HG03175 (cell line): ENCODE measurements around the gene CLEC4A.
"Not testable (repeated sequence)": the region's sequence is repeated elsewhere in the genome, so short reads cannot be mapped to it uniquely, and the experiment has no call there.

Experiments used
- ATAC-seq: cut with Tn5 transposase; IDR thresholded peaks from one replicate; pipeline ENCODE4 v1.9.1; 2021; ENCODE audit warnings: mild to moderate bottlenecking, moderate library complexity; ENCODE audit not compliant: unreplicated experiment

Gene CLEC4A

DNA sequence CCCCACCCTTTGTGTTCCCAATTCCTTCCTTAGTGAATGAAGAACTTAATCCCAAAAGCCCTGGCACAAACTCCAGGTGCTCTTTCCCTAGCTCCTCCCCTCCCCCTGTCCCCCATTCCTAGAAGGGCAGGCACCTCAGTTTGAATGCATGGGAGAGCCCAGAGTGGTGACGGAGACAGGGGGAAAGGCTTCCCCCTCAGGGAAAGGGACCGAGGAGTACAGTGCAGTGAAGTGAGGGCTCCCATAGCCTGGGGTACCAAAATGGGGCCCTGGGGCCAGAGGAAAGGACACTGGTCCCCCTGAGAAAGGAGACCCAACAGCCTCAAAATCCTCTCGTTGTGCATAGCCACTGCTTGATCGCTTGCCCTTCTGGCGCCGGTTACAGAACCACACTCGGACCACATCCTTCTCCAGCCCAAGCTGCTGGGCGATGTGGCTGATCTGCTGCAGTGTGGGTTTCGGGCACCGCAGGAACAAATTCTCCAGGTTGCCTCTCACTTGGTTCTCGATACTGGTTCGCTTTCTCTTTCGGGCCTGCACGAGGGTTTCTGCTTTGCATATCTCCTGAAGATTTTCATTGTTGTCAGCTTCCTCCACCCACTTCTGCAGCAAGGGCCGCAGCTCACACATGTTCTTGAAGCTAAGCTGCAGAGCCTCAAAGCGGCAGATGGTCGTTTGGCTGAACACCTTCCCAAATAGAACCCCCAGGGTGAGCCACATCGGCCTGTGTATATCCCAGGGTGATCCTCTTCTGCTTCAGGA lies 10.4 kb downstream of the CLEC4A start:
- ATAC-seq: not testable (repeated sequence)

DNA sequence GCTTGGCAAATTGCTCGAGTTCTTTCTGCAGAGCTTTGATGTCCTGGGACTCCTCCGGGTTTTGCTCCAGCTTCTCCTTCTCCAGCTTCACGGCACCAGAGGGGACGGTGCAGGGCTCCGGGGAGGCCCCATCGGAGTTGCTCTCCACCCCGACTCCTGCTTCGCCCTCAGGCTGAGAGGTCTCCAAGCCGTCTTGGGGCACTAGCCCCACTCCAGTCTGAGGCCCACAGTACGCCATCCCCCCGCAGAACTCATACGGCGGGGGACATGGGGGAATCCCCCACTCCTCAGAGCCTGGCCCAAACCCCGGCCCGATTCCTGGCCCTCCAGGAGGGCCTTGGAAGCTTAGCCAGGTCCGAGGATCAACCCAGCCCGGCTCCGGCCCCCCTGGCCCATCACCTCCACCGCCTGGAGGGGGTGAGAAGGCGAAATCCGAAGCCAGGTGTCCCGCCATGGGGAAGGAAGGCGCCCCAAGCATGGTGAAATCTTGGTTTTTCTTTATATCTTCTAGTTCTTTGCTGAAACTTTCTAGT lies 11.0 kb downstream of the CLEC4A start:
- not testable (repeated sequence) for ATAC-seq

DNA sequence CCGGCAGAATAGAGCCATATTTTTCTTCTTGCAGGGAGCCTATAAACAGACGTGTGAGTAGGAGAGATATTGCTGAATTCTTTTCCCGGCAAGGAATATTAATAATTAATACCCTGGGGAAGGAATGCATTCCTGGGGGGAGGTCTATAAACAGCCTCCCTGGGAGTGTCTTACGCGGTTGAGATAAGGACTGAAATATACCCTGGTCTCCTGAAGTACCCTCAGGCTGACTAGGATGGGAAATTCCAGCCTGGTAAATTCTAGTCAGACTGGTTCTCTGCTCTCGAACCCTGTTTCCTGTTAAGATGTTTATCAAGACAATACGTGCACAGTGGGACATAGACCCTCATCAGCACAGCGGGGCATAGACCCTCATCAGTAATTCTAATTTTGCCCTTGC lies 18.2 kb downstream of the CLEC4A start:
- ATAC-seq: not testable (repeated sequence)

DNA sequence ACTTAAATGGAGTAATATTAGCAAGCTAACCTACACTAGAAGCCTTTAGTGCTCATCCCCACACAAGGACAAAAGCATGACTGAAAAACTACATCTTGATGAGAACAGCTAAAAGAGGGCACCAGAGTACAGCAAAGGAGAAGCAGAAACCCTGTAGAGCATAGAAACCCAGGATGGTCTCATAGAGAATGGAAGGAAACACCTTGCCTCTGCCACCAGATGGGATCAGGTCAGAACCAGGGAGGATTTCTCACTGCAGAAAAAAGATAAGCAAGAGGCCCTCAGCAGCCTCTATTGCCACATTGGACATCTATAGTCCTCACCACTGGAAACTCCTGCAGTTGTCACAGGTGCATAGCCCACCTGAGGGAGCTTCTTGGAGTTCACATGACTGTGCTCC lies 19.8 kb downstream of the CLEC4A start:
- ATAC-seq: no peak

DNA sequence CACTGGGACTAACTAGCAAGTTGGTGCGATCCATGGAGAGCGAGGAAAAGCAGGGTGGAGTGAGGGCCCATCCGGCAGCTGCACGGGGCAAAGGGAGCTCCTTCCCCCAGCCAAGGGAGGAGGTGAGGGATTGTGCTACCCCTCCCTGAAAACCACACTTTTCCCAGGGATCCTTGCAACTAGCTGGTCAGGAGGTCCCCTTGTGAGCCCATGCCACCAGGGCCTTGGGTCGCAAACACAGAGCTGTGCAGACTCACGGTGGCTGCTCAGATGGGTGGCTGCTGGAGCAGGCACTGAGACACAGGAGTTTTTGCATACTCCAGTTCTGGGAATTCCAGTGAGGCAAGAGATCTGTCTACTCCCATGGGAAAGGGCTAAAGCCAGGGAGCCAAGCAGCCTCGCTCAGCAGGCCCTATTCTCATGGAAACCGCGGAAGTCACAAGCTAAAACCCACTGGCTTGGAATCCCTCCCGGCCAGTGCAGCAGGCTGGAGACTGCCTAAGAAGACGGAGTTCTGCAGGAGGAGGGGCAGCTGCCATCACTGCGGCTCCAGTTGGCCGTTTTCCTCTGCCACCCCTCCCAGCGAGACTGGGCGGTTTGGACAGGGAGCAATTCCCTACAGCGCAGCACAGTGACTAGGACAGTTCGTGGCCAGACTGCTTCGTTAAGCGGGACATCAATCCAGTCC lies 22.5 kb downstream of the CLEC4A start:
- no peak for ATAC-seq

DNA sequence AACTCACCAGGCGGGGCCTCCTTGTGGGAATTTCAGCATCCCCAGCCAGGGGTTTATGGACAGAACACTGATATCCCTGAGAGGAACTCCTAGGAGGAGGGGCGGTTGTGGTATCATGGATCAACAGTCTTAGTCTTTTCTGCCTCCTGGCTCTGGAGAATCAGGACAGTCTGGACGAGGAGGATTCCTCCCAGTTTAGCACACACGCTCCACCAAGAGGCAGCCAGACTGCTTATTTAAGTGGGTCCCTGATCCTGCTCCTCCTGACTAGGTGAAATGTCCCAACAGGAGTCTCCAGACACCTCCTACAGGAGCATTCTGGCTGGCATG lies 23.0 kb downstream of the CLEC4A start:
- ATAC-seq: no peak

DNA sequence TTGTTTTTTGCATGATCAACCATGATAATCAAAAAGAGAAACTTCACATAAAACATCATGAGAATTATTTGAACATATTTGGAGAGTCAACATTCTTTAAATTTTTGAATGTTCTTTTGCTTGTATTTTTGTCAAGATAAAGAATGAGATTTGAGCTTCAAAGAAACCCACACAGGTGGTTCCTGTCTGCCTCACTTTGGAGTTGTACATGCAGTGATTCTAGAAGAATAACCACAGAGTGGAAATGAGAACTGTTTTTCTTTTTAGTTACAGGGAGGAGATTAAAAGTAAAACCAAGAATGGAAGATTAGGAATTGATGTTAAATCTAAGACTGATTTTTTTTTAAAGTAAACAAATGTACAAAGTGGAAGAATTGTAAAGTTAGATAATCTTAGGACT lies 31.1 kb downstream of the CLEC4A start:
- no peak for ATAC-seq

DNA sequence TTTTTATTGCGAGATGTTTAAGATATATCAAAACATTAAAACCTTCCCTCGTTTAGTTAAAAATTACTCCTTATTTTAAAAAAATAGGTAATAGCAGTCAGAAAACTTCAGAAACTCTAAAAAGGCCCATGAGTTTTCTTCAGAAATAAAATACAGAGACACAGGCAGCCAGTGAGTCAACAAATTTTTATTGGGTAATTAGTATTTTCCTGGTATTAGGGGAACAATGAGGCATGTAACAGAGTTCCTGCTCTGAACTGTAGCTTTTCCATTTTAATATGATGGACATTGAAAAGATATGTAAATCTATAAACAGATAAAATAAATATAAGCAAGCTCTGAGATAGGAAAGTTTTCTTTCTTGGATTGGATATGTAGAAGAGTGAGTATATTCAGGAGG lies 33.0 kb downstream of the CLEC4A start:
- no peak for ATAC-seq

DNA sequence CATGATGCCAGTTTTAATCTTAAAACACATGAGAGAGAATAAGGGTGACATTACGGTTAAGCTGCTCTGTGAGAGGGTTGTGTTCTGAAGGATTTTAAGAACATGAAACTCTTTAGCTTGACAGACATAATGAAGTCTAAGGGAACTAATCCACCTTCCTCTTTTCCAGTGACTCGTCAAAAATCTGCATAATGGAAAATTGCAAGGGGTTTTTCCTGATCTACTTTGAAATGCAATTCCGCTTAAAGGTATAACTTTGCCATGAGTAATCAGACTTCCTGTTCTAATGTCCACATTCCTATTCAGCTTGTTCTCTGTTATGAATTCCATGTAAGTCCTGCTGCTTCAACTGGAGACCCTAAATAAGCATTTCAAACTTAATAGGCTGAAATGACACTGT lies 33.4 kb downstream of the CLEC4A start, which contains the start of gene ZNF705A:
Gene ZNF705A, plus strand, starts transcription at position 171 of the 400 bp plus-strand sequence. CDS start 15,611 bp downstream, outside the sequence.
- no peak for ATAC-seq

DNA sequence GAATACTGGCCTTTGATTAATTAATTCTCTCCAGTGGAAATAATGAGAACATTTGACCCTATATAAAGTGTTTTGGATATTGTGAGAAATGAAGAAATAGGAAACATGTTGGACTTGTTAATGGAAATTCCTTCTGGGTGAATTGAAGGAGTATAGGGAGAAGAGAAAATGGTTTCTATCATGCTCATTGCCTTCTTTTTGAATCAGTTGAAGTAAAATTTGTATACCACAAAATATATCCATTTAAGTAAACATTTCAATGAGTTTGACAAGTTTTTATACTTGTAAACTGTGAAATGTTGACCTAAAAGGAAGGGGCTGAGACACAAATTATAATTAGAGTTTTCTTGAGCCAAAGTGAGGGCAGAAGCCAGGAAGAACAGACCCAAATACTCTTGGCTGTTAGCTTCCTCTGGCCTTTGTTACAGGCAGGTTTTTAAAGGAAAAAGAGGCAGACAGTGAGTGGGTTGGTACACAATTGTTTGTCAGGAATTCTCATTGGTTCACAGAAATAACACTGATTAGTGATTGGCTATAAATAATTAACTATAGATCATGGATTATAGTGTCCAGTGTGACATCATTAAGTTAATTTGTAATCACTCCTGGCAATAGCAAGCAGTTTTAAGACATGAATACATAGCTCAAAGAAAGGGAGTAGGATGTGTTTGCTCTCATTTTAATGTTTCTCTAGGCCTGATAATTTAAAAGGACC lies 34.2 kb downstream of the CLEC4A start:
- no peak for ATAC-seq

DNA sequence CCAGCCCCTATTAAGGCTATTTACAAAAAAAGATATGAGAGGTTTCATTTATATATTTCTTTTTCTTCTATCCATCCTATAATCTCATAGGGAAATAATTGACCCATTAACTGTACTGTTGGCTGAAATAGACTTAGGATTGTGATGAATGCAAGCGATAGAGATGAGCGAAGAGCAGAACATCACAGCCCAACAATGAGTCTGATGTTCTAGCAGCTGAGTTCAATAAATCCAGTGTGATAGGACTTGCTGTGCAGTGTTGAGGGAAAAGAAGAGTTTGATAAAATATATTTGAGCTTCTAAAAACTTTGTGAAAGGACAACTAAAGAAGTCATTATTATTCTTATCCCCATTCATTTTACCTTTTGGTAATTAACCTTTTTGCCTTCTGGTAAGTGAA lies 49.5 kb downstream of the CLEC4A start:
- ATAC-seq: not testable (repeated sequence)

DNA sequence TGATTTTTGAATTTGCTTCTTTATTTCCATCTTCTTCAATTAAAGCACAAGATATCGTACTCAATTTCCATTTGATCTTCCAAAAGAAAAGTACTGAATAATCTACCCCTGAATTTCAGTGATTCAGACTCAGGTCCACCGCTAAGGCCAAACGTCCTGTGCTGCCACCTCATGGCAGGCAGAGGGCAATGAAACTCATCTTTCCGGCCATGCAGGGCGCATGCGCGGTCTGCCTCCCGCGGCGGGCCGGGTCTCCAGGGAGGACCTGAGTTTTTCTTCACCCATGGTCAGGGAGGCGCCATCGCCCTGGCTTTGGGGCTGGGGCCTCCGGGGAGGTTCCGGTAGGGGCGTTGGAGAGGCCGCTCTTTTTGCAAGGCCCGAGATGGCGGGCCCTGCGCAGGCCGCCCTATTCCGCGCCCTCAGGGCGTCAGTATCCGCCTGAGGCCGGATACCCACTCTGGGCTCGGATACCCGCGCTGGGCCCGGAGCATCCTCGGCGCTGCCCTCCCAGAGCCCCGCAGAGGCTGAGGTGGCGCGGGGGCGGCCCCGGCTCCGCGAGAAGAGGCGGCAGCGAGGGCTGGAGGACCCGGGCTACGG lies 56.7 kb downstream of the CLEC4A start:
- not testable (repeated sequence) for ATAC-seq

DNA sequence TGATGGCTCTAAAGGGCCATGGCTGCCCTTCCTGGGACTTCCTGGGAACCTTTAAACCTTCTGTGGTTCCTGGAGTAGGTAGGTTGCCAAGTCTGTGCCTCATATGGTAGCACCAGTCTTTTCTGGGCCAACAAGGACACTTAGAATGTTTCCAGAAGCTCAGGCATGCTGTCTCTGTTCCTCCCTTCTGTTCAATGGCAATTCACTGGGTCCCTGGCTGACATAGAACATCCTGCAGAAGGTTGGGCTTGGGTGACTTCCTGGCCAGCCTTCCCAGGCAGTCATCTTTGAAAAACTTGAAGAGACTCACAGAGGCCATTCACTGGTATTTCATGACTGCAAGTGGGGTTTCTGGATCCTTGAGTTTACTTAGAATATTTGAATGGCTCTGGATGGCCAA lies 57.9 kb downstream of the CLEC4A start:
- not testable (repeated sequence) for ATAC-seq

DNA sequence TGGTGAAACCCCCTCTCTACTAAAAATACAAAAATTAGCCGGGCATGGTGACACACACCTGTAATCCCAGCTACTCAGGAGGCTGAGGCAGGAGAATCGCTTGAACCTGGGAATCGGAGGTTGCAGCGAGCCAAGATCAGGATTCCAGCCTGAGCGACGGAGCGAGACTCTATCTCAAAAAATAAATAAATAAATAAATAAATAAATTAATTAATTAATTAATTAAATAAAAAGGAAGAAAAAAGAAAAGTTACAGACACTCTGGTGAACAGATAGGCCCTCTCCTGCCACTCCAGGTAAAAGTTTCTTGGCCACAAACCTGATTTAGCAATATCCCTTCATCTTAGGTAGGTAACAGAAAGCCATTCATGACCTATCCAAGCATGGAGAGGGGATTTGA lies 59.5 kb downstream of the CLEC4A start:
- ATAC-seq: not testable (repeated sequence)

DNA sequence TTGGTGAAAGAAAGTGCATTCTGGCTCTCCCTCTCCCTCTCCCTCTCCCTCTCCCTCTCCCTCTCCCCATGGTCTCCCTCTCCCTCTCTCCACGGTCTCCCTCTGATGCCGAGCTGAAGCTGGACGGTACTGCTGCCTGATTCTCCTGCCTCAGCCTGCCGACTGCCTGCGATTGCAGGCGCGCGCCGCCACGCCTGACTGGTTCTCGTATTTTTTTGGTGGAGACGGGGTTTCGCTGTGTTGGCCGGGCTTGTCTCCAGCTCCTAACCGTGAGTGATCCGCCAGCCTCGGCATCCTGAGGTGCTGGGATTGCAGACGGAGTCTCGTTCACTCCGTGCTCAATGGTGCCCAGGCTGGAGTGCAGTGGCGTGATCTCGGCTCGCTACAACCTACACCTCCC lies 59.9 kb downstream of the CLEC4A start:
- ATAC-seq: not testable (repeated sequence)

DNA sequence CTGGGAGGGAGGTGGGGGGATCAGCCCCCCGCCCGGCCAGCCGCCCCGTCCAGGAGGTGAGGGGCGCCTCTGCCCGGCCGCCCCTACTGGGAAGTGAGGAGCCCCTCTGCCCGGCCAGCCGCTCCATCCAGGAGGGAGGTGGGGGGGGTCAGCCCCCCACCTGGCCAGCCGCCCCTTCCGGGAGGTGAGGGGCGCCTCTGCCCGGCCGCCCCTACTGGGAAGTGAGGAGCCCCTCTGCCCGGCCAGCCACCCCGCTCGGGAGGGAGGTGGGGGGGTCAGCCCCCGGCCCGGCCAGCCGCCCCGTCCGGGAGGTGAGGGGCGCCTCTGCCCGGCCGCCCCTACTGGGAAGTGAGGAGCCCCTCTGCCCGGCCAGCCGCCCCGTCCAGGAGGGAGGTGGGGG lies 60.8 kb downstream of the CLEC4A start:
- not testable (repeated sequence) for ATAC-seq

DNA sequence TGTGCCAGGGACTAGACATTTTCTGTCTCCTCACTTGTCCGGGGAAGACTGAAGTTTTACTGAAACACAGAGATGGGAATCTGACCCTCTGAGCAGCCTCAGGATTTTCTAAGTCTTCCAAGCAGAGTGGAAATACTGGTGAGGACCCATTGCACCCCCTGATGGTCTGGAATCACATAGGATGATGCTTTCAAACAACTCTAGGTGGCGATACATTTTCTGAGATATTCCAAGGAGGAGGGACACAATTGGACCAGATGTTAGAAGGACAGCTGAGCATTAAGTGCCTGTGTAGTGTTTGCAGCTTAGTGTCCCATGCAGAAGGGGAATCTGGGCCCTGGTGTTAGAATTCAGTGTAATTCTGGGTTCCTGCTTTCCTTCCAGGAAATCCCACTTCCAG lies 64.7 kb downstream of the CLEC4A start:
- not testable (repeated sequence) for ATAC-seq
